SJCRH30 (cell line): Measurements from ENCODE around the gene CNOT6. TPM values are rescaled to one million over a fixed set of nuclear protein-coding genes. Genes with fewer than 3 reads are reported as not detected.

Experiments
- DNase-seq, 2 experiments: peaks; one replicate each; pipeline ENCODE4 v3.0.0-alpha.2; 2015 to 2020
- H3K27ac ChIP-seq: fragments of 250-450 bp; sonication (Bioruptor Pico); 2 replicates; pipeline ENCODE4 v1.5.1; 2020; ENCODE audit warnings: mild to moderate bottlenecking, moderate library complexity
- H3K27me3 ChIP-seq: fragments of 250-450 bp; sonication (Bioruptor Pico); 2 replicates; pipeline ENCODE4 v1.5.1; 2020; ENCODE audit warnings: mild to moderate bottlenecking, moderate library complexity
- H3K36me3 ChIP-seq: fragments of 250-450 bp; sonication (Bioruptor Pico); 2 replicates; pipeline ENCODE4 v1.5.1; 2020; ENCODE audit warnings: mild to moderate bottlenecking, moderate library complexity
- H3K4me1 ChIP-seq: fragments of 250-450 bp; sonication (Bioruptor Pico); 2 replicates; pipeline ENCODE4 v1.5.1; 2020; ENCODE audit warnings: mild to moderate bottlenecking, moderate library complexity
- H3K4me3 ChIP-seq: fragments of 250-450 bp; sonication (Bioruptor Pico); 2 replicates; pipeline ENCODE4 v1.5.1; 2020; ENCODE audit warnings: mild to moderate bottlenecking, moderate library complexity
- H3K9me3 ChIP-seq: fragments of 250-450 bp; sonication (Bioruptor Pico); replicated peaks from 2 replicates; pipeline ENCODE4 v1.5.1; 2020; ENCODE audit warnings: mild to moderate bottlenecking, moderate library complexity
- total RNA-seq: library from RNA; depleted of rRNA; stranded (reverse); fragments of >200 nt; shearing (Covaris generic); gene quantifications from 2 replicates; pipeline ENCODE4 v1.2.3, GENCODE V29; 2014

CNOT6 gene
- total RNA-seq, 1 experiment from 2014 or later, result 28.2 TPM

DNA sequence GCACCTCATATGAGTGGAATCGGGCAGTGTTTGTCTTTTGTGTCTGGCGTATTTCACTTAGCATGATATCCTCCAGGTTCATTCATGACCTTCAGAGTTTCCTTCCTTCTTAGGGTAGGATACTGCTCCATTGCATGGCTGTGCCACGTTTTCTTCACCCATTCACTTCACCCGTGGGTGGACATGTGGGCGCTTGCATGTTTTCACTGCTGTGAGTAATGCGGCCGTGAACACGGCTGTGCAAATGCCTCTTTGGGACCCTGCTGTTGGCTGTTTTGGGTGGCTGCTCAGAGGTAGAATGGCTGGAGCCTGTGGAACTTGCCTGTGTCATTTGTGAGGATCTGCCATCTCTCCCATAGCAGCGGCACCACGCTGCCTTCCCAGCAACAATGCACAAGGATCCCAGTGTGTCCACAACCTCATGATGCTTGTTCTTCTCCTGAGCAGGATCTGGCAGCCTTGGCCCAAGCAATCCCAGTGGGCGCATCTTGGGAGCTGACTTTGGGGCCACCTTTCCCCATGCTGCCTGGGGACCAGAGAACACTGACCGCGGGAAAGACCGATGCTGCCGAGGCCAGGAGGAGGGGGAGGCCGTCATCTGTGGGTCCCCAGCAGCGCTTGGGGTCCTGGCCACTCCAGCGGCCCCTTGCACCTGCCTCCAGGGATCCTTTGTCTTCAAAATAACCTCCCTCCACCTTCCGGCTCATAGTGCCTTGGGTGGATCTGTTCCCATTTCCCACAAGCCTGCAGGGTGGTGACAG, 99.4 kb downstream of the CNOT6 start:
- Histone ChIP-seq H3K9me3 (no peaks in the 10 kb centered on the region), H3K4me1 (no peaks in the 10 kb centered on the region), H3K36me3 (no peaks in the 10 kb centered on the region), H3K27ac (no peak overlapping the region), H3K27me3 (no peaks in the 10 kb centered on the region), H3K4me3 (no peak overlapping the region)
- no peak for DNase-seq

GRCh38 chr5:180594311-180595045, 100.3 kb downstream of the CNOT6 start:
- Histone ChIP-seq H3K27me3 (no peaks in the 10 kb centered on the region), H3K9me3 (no peaks in the 10 kb centered on the region), H3K36me3 (no peaks in the 10 kb centered on the region), H3K4me3 (no peak overlapping the region), H3K27ac (no peak overlapping the region), H3K4me1 (no peaks in the 10 kb centered on the region)
- no peak for DNase-seq

- Histone ChIP-seq H3K9me3 (no peaks in the 10 kb centered on the region), H3K27ac (no peak overlapping the region), H3K4me1 (no peaks in the 10 kb centered on the region), H3K36me3 (no peaks in the 10 kb centered on the region), H3K27me3 (no peaks in the 10 kb centered on the region), H3K4me3 (no peak overlapping the region)
- DNase-seq, result no peak
Measured at GRCh38 chr5:180595046-180595379, 100.8 kb downstream of the CNOT6 start.

DNA sequence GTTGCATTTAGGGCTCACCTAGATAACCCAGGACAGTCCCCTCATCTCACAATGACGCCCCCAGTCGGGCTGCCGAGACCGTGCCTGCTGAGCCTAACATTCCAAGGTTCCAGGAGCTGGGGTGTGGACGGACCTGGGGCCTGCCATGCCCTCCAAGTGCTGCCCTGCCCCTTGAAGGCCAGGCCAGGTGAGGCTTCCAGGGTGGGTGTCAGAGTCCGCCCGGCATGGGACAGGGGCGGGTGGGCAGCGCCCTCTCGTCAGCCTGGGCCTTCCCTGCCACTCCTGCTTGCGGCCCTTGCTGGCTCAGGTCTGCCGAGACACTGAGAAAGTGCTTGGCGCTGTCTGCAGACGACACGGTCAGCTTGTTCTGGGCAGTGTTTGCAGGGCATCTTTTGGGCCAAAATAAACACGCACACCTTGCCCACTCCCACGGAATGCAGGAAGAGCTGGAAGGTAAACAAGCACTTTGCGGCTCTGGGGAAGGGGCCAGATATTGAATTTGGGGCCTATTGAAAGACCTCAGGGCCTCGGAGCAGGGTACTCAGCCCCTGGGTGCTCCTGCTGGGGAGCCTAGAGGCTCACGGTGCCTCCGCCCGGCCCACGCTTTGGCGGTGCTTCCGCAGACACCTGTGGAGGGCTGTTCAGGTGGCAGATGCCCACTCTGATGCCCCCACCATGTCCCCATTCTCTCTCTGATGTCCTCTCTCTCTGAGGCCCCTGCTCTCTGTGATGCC, 101.4 kb downstream of the CNOT6 start:
- H3K36me3 ChIP-seq, result no peaks in the 10 kb centered on the region
- H3K27ac ChIP-seq, result no peak overlapping the region
- no peaks in the 10 kb centered on the region for H3K27me3 ChIP-seq
- no peaks in the 10 kb centered on the region for H3K9me3 ChIP-seq
- no peak for DNase-seq
- H3K4me1 ChIP-seq, result no peaks in the 10 kb centered on the region
- H3K4me3 ChIP-seq, result no peak overlapping the region

GRCh38 chr5:180596115-180596667, 102.0 kb downstream of the CNOT6 start:
- no peak for DNase-seq
- H3K27ac ChIP-seq, result no peak overlapping the region
- no peaks in the 10 kb centered on the region for H3K4me1 ChIP-seq
- H3K36me3 ChIP-seq, result no peaks in the 10 kb centered on the region
- no peaks in the 10 kb centered on the region for H3K9me3 ChIP-seq
- no peaks in the 10 kb centered on the region for H3K27me3 ChIP-seq
- H3K4me3 ChIP-seq, result no peak overlapping the region

- H3K4me1 ChIP-seq, result no peaks in the 10 kb centered on the region
Measured at GRCh38 chr5:180596668-180597231, 102.6 kb downstream of the CNOT6 start.

DNA sequence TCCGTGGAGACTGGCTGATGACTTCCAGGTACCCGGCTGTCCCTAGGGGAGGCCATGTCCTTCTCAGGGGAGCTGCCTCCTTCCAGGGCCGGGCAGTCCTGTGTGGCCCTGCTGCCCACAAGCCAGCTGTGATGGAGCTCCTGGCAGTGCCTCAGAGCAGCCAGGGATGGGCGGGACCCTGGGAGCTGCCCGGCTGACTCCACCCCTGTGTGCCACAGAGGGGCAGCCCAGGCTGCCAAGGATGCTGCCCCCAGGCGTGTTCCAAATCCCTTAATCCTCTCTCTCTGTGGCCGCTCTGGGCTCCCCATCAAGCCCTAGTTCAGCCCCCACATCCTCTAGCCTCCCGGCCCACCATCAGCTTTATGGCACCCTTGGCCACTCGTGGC, 104.1 kb downstream of the CNOT6 start:
- no peaks in the 10 kb centered on the region for H3K9me3 ChIP-seq
- no peak overlapping the region for H3K4me3 ChIP-seq
- no peak overlapping the region for H3K27ac ChIP-seq
- H3K4me1 ChIP-seq, result no peaks in the 10 kb centered on the region
- H3K36me3 ChIP-seq, result no peaks in the 10 kb centered on the region
- no peaks in the 10 kb centered on the region for H3K27me3 ChIP-seq
- peak in 1 of 2 experiments; percentile 29 for DNase-seq

More at GRCh38 chr5:180596668-180597231, 102.6 kb downstream of the CNOT6 start:
- Histone ChIP-seq H3K36me3 (no peaks in the 10 kb centered on the region), H3K4me3 (no peak overlapping the region), H3K27ac (no peak overlapping the region), H3K9me3 (no peaks in the 10 kb centered on the region), H3K27me3 (no peaks in the 10 kb centered on the region)
- no peak for DNase-seq

DNA sequence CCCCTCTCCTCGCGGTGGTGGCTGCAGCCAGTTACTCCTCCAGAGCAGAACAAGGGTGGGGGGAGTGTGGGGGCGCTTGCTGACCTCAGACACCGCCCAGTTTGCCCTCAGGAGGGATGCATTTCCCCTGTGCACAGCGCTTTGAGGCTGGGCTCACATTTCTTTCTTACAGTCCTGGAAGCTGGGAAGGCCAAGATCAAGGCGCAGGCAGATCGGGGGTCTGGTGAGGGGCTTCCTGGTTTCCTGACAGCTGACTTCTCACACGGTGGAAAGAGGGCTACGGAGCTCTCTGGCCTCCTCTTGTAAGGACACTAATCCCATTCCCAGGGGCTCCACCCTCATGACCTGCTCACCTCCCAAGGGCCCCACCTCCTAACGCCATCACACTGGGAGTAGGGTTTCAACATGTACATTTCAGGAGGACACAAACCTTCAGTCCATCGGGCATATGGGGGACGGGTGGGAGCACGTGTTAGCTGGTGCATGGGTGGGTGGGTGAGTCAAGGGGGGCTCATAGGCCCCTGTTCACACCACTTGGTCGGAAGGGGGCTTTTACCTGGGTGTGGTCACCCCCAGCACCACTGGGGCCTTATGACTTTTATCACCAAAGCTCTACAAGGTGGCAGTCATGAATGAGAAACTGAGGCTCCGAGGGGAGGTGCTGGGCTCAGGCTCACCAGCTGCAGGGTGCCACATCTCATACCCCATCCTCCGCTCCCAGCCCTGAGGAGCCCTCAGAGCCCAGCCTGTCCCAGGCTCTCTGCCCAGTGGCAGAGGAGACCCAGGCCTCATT, 104.8 kb downstream of the CNOT6 start:
- Histone ChIP-seq H3K9me3 (no peaks in the 10 kb centered on the region), H3K27ac (no peak overlapping the region), H3K36me3 (no peaks in the 10 kb centered on the region), H3K27me3 (no peaks in the 10 kb centered on the region), H3K4me1 (no peaks in the 10 kb centered on the region), H3K4me3 (no peak overlapping the region)
- DNase-seq, result no peak

DNA sequence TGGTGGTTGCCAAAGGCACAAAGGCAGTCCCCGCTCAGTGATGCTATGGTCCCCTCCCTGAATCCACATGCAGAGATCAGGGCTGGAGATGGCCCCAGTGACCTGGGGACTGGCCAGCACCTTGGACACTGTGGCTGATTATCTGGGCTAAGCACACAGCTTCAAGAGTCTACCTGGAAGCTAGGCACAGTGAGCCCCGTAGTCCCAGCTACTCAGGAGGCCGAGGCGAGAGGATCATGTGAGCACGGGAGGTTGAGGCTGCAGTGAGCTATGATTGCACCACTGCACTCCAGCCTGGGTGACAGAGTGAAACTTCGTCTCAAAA, 105.4 kb downstream of the CNOT6 start:
- no peak for DNase-seq
- no peak overlapping the region for H3K27ac ChIP-seq
- H3K9me3 ChIP-seq, result no peaks in the 10 kb centered on the region
- no peaks in the 10 kb centered on the region; the same call in 1 of the 2 replicates for H3K27me3 ChIP-seq
- H3K36me3 ChIP-seq, result no peaks in the 10 kb centered on the region
- H3K4me3 ChIP-seq, result no peak overlapping the region
- H3K4me1 ChIP-seq, result no peaks in the 10 kb centered on the region

DNA sequence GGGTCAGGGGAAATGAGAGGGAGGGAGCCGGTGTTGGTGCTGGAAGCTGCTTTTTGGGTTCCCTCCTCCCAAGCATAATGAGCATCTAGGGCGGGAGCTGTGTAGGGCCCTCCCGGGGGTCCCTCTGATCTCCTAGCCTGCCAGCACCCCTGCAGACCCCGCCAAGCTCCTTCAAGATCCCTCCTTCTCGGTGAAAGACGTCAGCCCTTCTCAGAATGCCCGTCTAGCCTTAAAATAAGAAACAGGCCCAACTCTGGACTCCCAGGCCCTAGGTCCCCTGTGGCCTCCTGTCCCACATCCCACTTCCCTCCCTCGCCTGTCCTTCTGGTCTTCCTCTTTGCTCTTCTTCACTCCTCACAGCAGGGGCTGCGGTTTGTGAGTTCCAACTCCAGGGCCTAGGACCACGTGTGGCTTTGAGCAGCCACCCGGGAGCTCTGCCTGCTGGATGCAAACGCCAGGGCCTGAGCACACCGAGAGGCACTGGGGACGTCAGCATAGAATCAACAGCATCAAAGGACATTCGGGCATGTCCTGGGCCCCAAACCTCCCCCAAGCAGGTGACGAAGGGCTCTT, 105.9 kb downstream of the CNOT6 start:
- no peak for DNase-seq
- no peak overlapping the region for H3K27ac ChIP-seq
- H3K27me3 ChIP-seq, result no peaks in the 10 kb centered on the region; the same call in 1 of the 2 replicates
- H3K4me3 ChIP-seq, result no peak overlapping the region
- H3K36me3 ChIP-seq, result no peaks in the 10 kb centered on the region
- no peaks in the 10 kb centered on the region for H3K4me1 ChIP-seq
- no peaks in the 10 kb centered on the region for H3K9me3 ChIP-seq

DNA sequence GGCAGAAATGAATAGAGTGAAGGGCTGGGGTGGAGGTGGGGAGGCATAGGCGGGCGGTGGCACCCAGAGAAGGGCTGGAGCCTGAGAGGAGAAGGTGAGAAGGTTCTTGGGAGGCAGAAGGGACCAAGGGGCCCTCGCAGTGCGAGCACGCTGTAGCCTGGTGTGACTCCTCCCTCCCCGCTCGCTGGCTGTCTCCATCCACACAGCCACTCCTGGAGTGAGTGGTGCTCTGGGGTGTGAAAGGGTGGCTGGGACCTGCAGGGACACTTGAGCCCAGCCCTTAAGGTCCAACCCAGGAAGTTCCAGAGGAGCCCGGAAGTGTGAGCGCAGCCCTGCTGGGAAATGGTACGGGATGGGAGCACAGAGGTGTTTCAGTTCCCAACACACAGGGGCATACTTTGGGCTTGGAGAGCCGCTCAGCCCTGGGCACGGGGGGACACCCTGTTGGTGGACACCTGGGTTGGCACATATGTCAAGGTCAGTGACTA, 106.4 kb downstream of the CNOT6 start:
- H3K4me3 ChIP-seq, result no peak overlapping the region
- no peaks in the 10 kb centered on the region for H3K36me3 ChIP-seq
- no peaks in the 10 kb centered on the region for H3K4me1 ChIP-seq
- DNase-seq, result no peak
- no peaks in the 10 kb centered on the region for H3K9me3 ChIP-seq
- no peak overlapping the region for H3K27ac ChIP-seq
- no peaks in the 10 kb centered on the region; the same call in 1 of the 2 replicates for H3K27me3 ChIP-seq

- H3K27ac ChIP-seq, result no peak overlapping the region
- no peaks in the 10 kb centered on the region for H3K4me1 ChIP-seq
- no peak overlapping the region for H3K4me3 ChIP-seq
- H3K36me3 ChIP-seq, result no peaks in the 10 kb centered on the region
- H3K27me3 ChIP-seq, result no peaks in the 10 kb centered on the region; the same call in 1 of the 2 replicates
- no peak for DNase-seq
- H3K9me3 ChIP-seq, result no peaks in the 10 kb centered on the region
Measured at GRCh38 chr5:180601591-180602480, 107.7 kb downstream of the CNOT6 start.

DNA sequence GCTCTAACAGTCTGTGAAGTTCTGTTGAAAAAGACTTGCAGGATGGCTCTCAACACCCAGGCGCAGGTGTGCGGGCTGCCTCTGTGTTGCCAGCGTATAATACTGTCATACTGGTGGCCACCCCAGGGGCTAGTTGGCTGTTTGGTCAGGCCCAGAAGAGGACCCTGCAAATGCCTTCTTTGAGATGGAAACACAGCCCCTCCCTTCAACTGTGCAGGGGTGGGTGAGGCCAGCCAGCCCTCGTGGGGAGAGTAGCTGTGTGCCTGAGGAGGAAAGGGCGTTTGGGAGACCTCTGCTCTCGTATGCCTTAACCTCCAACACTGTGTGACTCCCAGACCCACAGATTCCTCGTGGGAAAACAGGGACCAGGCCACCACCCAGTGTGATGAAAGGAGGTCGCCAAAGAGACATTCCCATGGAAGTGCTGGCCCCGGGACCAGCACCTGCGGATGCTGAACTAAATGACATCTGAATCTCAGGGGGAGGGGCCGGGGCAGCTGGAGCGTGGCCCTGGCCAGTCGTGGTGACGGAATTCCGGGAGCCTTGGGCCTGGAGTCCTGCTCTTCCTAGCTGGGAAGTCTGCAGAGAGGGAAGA, 108.4 kb downstream of the CNOT6 start:
- Histone ChIP-seq H3K4me1 (no peaks in the 10 kb centered on the region), H3K9me3 (no peaks in the 10 kb centered on the region), H3K27ac (no peak overlapping the region), H3K4me3 (no peak overlapping the region), H3K36me3 (no peaks in the 10 kb centered on the region), H3K27me3 (no peaks in the 10 kb centered on the region; the same call in 1 of the 2 replicates)
- DNase-seq, result no peak
